SK-N-MC (cell line): ENCODE results near the gene RBKS.

Experiments used
- EZH2 ChIP-seq: fragments of 200-600 bp; sonication (generic); IDR thresholded peaks from one replicate; pipeline ENCODE4 v1.6.1; 2017; ENCODE audit warnings: antibody characterized with exemption
- POLR2AphosphoS5 ChIP-seq: IDR thresholded peaks from 2 replicates; pipeline ENCODE4 v1.6.1; 2012; ENCODE audit warnings: mild to moderate bottlenecking, low read depth, low read length, borderline replicate concordance

- TF ChIP-seq EZH2 (no peak), POLR2AphosphoS5 (no peak)
These were observed 15.9 kb upstream of the RBKS start for GRCh38 chr2:27906074-27906473.
